ENCODE results near the gene ITGAL. TPM values are rescaled to one million over a fixed set of nuclear protein-coding genes. Genes with fewer than 3 reads are reported as not detected.

Gene ITGAL
- total RNA-seq, 1 experiment from 2014 or later = not detected

DNA sequence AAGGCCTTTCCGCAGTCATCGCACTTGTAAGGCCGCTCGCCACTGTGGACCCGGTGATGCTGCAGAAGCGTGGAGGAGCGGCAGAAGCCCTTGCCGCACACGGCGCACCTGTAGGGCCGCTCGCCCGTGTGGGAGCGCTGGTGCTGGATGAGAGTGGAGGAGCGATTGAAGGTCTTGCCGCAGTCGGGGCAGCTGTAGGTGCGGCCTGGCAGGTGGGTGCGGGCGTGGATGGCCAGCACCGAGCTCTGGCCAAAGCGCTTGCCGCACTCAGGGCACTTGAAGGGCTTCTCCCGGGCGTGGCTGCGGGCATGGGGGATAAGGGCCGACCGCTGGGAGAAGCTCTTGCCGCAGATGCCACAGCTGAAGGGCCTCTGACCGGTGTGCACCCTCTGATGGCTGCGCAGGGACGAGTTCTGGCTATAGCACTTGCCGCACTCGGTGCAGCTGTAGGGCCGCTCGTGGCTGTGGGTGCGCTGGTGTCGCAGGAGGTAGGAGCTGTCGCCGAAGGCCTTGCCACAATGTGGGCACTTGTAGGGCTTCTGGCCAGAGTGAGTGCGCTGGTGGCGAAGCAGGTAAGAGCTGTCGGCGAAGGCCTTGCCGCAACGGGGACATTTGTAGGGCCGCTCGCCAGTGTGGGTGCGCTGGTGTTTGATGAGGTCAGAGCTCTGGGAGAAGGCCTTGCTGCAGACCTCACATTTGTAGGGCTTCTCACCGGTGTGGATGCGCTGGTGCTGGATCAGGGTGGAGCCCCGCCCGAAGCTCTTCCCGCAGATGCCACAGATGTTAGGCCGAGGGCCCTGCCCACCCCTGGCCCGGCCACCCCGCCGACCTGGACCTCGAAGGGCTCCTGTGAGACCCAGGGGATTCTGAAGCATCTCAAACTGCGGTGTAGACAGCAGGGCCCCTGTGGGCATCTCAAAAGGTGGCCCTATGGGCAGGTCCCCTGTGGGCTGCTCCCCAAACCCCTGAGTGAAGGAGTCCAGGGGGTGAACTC is 52.3 kb downstream of the ITGAL start:
- POLR2A ChIA-PET = interaction anchor here (0.6 to 1.9 kb wide), 8 partner anchors 11 to 371 kb away, joined by 3 to 6 read pairs (median 4); partner anchors contain the start of genes CTF1 and DCTPP1
- intact Hi-C loops (cut with micrococcal nuclease) = loop anchor here (5.0 kb wide), 2 partner anchors 47 to 93 kb away; partner anchors contain the start of genes DCTPP1 and ZNF688
- Mint-ChIP-seq H3K27ac (ENCODE audit: low read depth, unreplicated experiment) (no peak overlapping the region), H3K27me3 (ENCODE audit: insufficient read depth, unreplicated experiment) (no peaks in the 10 kb centered on the region), H3K4me1 (ENCODE audit: insufficient read depth, unreplicated experiment) (peaks cover 23% of the 10 kb centered on the region), H3K36me3 (ENCODE audit: insufficient read depth, unreplicated experiment) (peaks cover 13% of the 10 kb centered on the region), H3K4me3 (ENCODE audit: unreplicated experiment) (no peak overlapping the region), H3K9me3 (ENCODE audit: unreplicated experiment) (no peaks in the 10 kb centered on the region)
- CTCF ChIA-PET = interaction anchor here (0.6 to 1.5 kb wide), 4 partner anchors 11 to 95 kb away, joined by 3 to 8 read pairs (median 4); partner anchors contain the start of genes DCTPP1 and ZNF747
- TF ChIP-seq, protein P1, sequence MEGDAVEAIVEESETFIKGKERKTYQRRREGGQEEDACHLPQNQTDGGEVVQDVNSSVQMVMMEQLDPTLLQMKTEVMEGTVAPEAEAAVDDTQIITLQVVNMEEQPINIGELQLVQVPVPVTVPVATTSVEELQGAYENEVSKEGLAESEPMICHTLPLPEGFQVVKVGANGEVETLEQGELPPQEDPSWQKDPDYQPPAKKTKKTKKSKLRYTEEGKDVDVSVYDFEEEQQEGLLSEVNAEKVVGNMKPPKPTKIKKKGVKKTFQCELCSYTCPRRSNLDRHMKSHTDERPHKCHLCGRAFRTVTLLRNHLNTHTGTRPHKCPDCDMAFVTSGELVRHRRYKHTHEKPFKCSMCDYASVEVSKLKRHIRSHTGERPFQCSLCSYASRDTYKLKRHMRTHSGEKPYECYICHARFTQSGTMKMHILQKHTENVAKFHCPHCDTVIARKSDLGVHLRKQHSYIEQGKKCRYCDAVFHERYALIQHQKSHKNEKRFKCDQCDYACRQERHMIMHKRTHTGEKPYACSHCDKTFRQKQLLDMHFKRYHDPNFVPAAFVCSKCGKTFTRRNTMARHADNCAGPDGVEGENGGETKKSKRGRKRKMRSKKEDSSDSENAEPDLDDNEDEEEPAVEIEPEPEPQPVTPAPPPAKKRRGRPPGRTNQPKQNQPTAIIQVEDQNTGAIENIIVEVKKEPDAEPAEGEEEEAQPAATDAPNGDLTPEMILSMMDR (IDR thresholded peaks at IDR 0.05; ENCODE audit: unreplicated experiment) = no peak
- DNase-seq (ENCODE audit: unreplicated experiment) = no peak
- BruUV-seq (replicated peaks) = no TSS peak

DNA sequence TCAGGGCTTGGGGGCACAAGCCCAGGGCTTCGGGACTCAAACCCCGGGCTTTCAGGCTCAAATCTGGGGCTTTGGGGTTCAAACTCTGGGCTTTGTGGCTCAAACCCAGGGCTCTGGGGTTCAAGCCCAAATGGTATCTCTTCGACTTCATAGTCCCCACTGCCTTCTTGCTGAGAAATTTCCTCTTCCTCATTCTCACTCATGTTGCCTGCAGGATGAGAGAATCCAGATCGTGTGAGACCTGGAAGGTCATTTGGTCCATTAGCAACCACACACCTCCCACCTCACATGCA is 53.2 kb downstream of the ITGAL start:
- POLR2A ChIA-PET = interaction anchor here (0.6 to 1.9 kb wide), 7 partner anchors 8 to 96 kb away, joined by 3 to 6 read pairs (median 3); partner anchors contain the start of gene DCTPP1
- TF ChIP-seq, protein P1 (IDR thresholded peaks at IDR 0.05; ENCODE audit: unreplicated experiment) = no peak
- no peaks in the 10 kb centered on the region for H3K27me3 Mint-ChIP-seq (ENCODE audit: insufficient read depth, unreplicated experiment)
- no peak for DNase-seq (ENCODE audit: unreplicated experiment)
- peaks cover 23% of the 10 kb centered on the region for H3K4me1 Mint-ChIP-seq (ENCODE audit: insufficient read depth, unreplicated experiment)
- TSS peak; percentile 47 for BruUV-seq (replicated peaks)
- CTCF ChIA-PET = interaction anchor here (1.3 kb wide), 1 partner anchor 83 kb away, joined by 3 read pairs; no protein-coding TSS in a partner anchor
- peak overlapping the region; percentile 81 for H3K4me3 Mint-ChIP-seq (ENCODE audit: unreplicated experiment)
- peaks cover 13% of the 10 kb centered on the region for H3K36me3 Mint-ChIP-seq (ENCODE audit: insufficient read depth, unreplicated experiment)
- H3K9me3 Mint-ChIP-seq (ENCODE audit: unreplicated experiment) = no peaks in the 10 kb centered on the region
- peak overlapping the region; percentile 88 for H3K27ac Mint-ChIP-seq (ENCODE audit: low read depth, unreplicated experiment)
- intact Hi-C loops (cut with micrococcal nuclease) = loop anchor here (1.0 to 5.0 kb wide), 6 partner anchors 35 to 93 kb away; partner anchors contain the start of genes DCTPP1, ZNF688 and ZNF785

DNA sequence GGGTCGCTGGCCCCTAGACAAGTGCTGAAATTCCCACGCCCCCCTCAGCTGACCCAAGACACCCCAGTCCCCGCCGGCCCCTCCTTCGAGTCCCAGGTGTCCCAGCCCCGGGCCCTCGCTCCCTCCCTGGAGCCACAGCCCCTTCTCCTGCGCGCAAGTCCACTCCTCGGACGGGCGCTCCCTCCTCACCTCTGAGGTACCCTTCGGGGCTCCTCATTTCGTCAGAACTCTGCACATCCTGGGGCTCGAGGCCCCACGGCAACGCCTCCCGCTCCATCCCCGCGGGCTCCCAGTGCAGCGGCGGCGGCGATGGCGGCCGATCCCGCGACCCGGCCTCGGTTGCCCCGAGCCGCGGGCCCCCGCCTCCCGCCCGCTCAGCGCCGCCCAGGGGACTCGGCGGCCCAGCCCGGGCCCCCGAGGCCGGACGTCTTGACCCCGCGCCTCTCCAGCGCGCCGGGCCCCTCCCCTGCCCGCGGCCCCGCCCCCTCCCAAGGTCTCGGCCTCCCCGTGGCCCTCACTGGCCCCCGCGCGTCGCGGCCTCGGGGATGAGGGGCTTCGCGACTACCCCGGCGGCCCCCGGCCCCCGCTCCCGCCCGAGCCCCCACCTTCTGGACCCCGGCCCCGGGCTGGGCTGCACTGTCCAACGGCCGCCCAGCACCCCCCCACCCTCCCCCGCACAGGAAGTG is 53.7 kb downstream of the ITGAL start, which contains the start of gene ZNF768:
TSS of gene ZNF768 (minus strand) at position 430 of the 686 bp plus-strand sequence. CDS start at position 277, 153 bp downstream.
- Mint-ChIP-seq H3K9me3 (ENCODE audit: unreplicated experiment) (no peaks in the 10 kb centered on the region), H3K4me3 (ENCODE audit: unreplicated experiment) (peak within 1 kb of the TSS; percentile 81), H3K27me3 (ENCODE audit: insufficient read depth, unreplicated experiment) (no peaks in the 10 kb centered on the region), H3K36me3 (ENCODE audit: insufficient read depth, unreplicated experiment) (peaks cover 18% of the 10 kb centered on the region), H3K4me1 (ENCODE audit: insufficient read depth, unreplicated experiment) (peaks cover 23% of the 10 kb centered on the region), H3K27ac (ENCODE audit: low read depth, unreplicated experiment) (peak within 1 kb of the TSS; percentile 88)
- intact Hi-C loops (cut with micrococcal nuclease) = loop anchor here (1.0 to 5.0 kb wide), 6 partner anchors 35 to 94 kb away; partner anchors contain the start of genes DCTPP1, ZNF688 and ZNF785
- BruUV-seq (replicated peaks) = no TSS peak
- TF ChIP-seq, protein P1 (IDR thresholded peaks at IDR 0.05; ENCODE audit: unreplicated experiment) = no peak
- CTCF ChIA-PET = no interaction called here
- POLR2A ChIA-PET = interaction anchor here (0.6 to 4.1 kb wide), 17 partner anchors 9 to 451 kb away, joined by 3 to 38 read pairs (median 6); partner anchors contain the start of genes DCTPP1, FBRS, PPP4C and ZNF689
- DNase-seq (ENCODE audit: unreplicated experiment) = no peak

All from MCF 10A (cell line).